ACC112 (cell line): ENCODE results near the gene C1orf105.
"Not testable (repeated sequence)": the region's sequence is repeated elsewhere in the genome, so short reads cannot be mapped to it uniquely, and the experiment has no call there.

Experiments used
- H2AFZ ChIP-seq: fragments of 200-600 bp; sonication (generic); one replicate; pipeline ENCODE4 v1.6.0; 2017; ENCODE audit warnings: antibody characterized with exemption, low read length; ENCODE audit not compliant: unreplicated experiment
- H3K27ac ChIP-seq: fragments of 200-600 bp; sonication (generic); 2 replicates; pipeline ENCODE4 v1.5.1; 2014; ENCODE audit warnings: low read depth, mild to moderate bottlenecking, antibody characterized with exemption, low read length, moderate library complexity
- H3K27me3 ChIP-seq: fragments of 200-600 bp; sonication (generic); 2 replicates; pipeline ENCODE4 v1.6.1; 2014; ENCODE audit warnings: mild to moderate bottlenecking, antibody characterized with exemption, low read length, moderate library complexity, mixed read lengths; ENCODE audit not compliant: insufficient read depth
- H3K36me3 ChIP-seq: fragments of 200-600 bp; sonication (generic); 2 replicates; pipeline ENCODE4 v1.6.1; 2016; ENCODE audit warnings: mild to moderate bottlenecking, antibody characterized with exemption, low read length, moderate library complexity, mixed read lengths; ENCODE audit not compliant: insufficient read depth
- H3K4me1 ChIP-seq: fragments of 200-600 bp; sonication (generic); one replicate; pipeline ENCODE4 v1.6.1; 2016; ENCODE audit warnings: low read length, mixed read lengths; ENCODE audit not compliant: insufficient read depth, unreplicated experiment, control insufficient read depth
- H3K4me3 ChIP-seq: fragments of 200-600 bp; sonication (generic); 2 replicates; pipeline ENCODE4 v1.5.1; 2014; ENCODE audit warnings: mild to moderate bottlenecking, low read depth, low read length
- H3K79me2 ChIP-seq: fragments of 200-600 bp; sonication (generic); one replicate; pipeline ENCODE4 v1.6.0; 2016; ENCODE audit warnings: low read length; ENCODE audit not compliant: control insufficient read depth, unreplicated experiment, insufficient read depth

The C1orf105 gene

GRCh38 chr1:172486805-172487454 is 66.4 kb downstream of the C1orf105 start:
- Histone ChIP-seq H2AFZ (no peak overlapping the region), H3K27me3 (peaks cover 95% of the 10 kb centered on the region), H3K36me3 (no peaks in the 10 kb centered on the region), H3K4me3 (no peak overlapping the region), H3K27ac (no peak overlapping the region), H3K79me2 (no peaks in the 10 kb centered on the region), H3K4me1 (no peaks in the 10 kb centered on the region)

DNA sequence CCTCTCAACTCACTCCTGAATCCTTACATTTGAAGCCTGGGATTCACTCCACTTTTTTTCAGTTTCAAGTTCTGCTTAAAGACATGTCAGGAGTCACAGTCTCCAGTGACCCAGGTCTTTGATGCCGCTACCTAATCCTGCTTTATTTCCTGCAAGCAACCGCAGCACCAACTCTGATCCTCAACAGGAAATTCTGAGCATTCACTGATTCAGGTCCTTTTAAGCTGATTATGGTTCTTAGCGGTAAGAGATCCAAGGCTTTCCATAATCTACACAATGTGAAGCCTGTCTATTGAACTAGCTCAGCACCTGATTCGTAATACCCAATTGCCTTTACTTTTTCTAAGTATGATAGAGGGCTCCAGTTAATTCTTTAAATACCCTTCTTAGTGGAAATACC is 67.1 kb downstream of the C1orf105 start:
- Histone ChIP-seq H3K4me1 (no peaks in the 10 kb centered on the region), H3K27me3 (peaks cover 93% of the 10 kb centered on the region), H3K36me3 (no peaks in the 10 kb centered on the region), H3K79me2 (no peaks in the 10 kb centered on the region), H3K27ac (no peak overlapping the region), H3K4me3 (no peak overlapping the region), H2AFZ (no peak overlapping the region)

GRCh38 chr1:172488393-172488792 is 67.9 kb downstream of the C1orf105 start:
- Histone ChIP-seq H3K36me3 (no peaks in the 10 kb centered on the region), H3K4me3 (no peak overlapping the region), H3K79me2 (no peaks in the 10 kb centered on the region), H3K27ac (no peak overlapping the region), H3K27me3 (peaks cover 85% of the 10 kb centered on the region), H3K4me1 (no peaks in the 10 kb centered on the region), H2AFZ (no peak overlapping the region)

- H3K79me2 ChIP-seq: no peaks in the 10 kb centered on the region
- no peak overlapping the region for H2AFZ ChIP-seq
- H3K27ac ChIP-seq: no peak overlapping the region
- H3K4me3 ChIP-seq: no peak overlapping the region
- no peaks in the 10 kb centered on the region for H3K36me3 ChIP-seq
- peaks cover 71% of the 10 kb centered on the region for H3K27me3 ChIP-seq
- no peaks in the 10 kb centered on the region for H3K4me1 ChIP-seq
Measured at GRCh38 chr1:172489847-172490246, 69.4 kb downstream of the C1orf105 start.

DNA sequence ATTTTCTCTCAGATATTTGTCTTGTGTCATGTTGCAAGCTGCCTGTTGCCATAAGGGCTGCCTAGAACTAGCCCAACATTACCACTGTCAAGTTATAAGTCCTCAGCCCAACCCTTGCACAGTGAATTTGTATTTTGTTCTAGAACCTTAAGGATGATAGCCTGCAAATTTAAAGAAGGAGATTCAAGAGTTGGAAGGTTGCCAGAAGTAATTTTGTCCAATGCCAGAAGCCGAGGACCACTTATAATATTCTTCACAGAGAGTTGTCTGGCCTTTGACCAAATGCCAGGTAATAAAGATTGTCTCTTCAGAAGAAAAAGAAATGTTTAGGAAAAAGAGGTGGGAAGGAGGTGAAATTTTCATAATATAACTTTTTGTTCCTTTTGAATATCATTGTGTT is 71.9 kb downstream of the C1orf105 start:
- Histone ChIP-seq H2AFZ (no peak overlapping the region), H3K79me2 (no peaks in the 10 kb centered on the region), H3K36me3 (no peaks in the 10 kb centered on the region), H3K4me3 (no peak overlapping the region), H3K4me1 (no peaks in the 10 kb centered on the region), H3K27ac (no peak overlapping the region), H3K27me3 (peaks cover 47% of the 10 kb centered on the region)

DNA sequence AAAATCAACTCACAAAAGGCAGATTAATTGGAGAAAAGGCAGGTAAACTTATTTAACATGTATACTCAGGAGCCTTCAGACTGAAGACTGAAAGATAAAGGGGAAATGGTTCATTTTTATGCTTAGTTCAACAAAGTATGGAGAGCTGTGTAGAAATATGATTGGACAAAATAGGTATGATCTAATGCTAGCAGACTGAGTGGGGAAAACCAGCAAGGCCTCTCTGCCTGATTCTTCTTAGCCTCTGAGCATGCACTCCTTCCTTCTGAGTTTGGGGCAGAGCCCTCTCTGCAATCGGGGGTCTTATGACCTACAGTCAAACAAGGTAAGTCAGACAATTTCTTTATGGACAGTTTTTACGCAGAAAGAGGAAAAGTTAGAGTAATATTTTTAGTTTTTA is 73.7 kb downstream of the C1orf105 start:
- Histone ChIP-seq H3K4me1 (no peaks in the 10 kb centered on the region), H3K79me2 (no peaks in the 10 kb centered on the region), H3K4me3 (no peak overlapping the region), H3K36me3 (no peaks in the 10 kb centered on the region), H3K27me3 (peaks cover 32% of the 10 kb centered on the region), H3K27ac (no peak overlapping the region), H2AFZ (no peak overlapping the region)

DNA sequence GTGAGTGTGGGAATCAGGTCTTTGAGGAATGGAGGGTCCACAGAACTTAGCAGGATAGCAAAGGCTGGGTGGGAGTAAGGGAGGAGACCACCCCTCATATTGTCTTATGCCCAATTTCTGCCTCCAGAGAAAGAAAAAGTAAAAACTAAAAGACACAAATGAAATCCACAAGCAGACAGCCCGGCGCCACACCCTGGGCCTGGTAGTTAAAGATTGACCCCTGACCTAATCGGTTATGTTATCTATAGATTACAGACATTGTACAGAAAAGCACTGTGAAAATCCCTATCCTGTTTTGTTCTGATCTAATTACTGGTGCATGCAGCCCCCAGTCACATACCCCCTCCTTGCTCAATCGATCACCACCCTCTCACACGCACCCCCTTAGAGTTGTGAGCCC is 75.6 kb downstream of the C1orf105 start:
- not testable (repeated sequence) for H3K27ac ChIP-seq

GRCh38 chr1:172496678-172497077 is 76.2 kb downstream of the C1orf105 start:
- no peak overlapping the region for H2AFZ ChIP-seq
- H3K27me3 ChIP-seq: peaks cover 6% of the 10 kb centered on the region
- H3K4me1 ChIP-seq: no peaks in the 10 kb centered on the region
- H3K79me2 ChIP-seq: no peaks in the 10 kb centered on the region
- H3K36me3 ChIP-seq: no peaks in the 10 kb centered on the region
- no peak overlapping the region for H3K27ac ChIP-seq
- H3K4me3 ChIP-seq: no peak overlapping the region

More for the DNA sequence above, 75.6 kb downstream of the C1orf105 start:
- H2AFZ ChIP-seq, H3K36me3 ChIP-seq, H3K4me1 ChIP-seq, H3K79me2 ChIP-seq, H3K4me3 ChIP-seq: not testable (repeated sequence)
- peaks cover 12% of the 10 kb centered on the region for H3K27me3 ChIP-seq

DNA sequence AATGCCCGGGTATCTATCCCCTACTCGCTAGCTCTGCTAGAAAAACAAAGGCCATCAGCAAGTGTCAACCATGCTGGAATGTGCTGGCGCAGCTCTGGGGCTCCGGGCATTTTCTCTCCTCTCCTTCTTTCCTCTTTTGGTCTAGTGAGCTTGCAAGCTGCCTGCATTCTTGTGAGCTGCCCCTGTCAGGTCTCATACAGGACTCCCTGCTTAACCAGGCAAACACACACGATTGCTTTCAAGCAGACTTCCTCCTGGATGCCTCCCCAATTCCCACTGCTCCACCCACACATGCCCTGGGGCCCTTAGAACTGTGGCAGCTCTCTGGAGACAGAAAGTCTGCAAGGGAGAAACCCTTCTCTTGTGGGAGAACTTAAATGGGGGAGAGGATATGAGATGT is 76.7 kb downstream of the C1orf105 start:
- no peaks in the 10 kb centered on the region for H3K4me1 ChIP-seq
- no peaks in the 10 kb centered on the region for H3K79me2 ChIP-seq
- no peak overlapping the region for H3K4me3 ChIP-seq
- peaks cover under 1% of the 10 kb centered on the region for H3K27me3 ChIP-seq
- no peak overlapping the region for H2AFZ ChIP-seq
- no peaks in the 10 kb centered on the region for H3K36me3 ChIP-seq
- H3K27ac ChIP-seq: no peak overlapping the region

DNA sequence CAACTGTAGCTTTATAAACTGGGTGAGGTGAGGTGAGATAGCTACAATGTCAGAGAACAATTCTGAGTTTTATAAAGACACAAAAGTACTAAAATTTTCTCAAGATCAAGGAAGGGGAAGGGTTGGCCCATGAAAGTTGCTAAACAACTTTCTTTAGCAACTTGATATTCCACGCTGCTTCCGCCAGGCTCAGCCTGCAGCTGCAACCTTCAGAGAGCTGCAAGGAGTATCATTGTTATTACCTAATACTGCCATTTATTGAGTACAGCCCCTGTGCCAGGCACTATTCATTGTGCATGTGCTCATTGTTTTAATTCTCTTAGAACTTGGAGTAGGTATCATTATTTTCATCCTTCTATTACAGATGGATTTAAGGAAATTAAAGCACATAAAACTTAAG is 78.4 kb downstream of the C1orf105 start:
- Histone ChIP-seq H3K4me1 (no peaks in the 10 kb centered on the region), H2AFZ (no peak overlapping the region), H3K27ac (no peak overlapping the region), H3K27me3 (peaks cover 11% of the 10 kb centered on the region), H3K4me3 (no peak overlapping the region), H3K36me3 (no peaks in the 10 kb centered on the region), H3K79me2 (no peaks in the 10 kb centered on the region)

DNA sequence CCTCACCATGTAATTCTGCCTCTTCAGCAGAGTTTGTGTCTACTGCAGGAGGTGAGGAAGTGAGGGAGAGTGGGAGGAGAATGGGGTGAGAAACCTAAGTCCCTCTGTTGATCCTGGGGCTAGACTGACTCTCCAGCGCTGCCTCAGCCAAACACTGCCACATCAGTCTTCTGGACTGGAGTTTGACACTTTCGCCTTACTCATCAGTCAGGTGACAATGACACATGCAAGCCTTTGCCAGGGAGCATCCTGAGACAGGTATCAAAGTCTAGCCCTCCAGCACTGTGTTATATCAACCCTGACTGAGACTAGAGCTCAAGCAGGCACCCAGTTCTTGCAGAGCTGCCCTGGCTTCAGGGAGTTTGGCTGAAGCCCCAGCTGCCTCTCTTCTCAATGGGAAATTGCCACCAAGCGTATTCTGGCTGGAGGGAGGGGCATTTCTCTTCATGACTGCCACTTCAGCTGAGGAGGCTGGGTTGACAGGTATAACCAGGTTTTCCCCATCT is 79.2 kb downstream of the C1orf105 start:
- H3K4me1 ChIP-seq: no peaks in the 10 kb centered on the region
- peaks cover 18% of the 10 kb centered on the region for H3K27me3 ChIP-seq
- H3K36me3 ChIP-seq: no peaks in the 10 kb centered on the region
- no peak overlapping the region for H3K27ac ChIP-seq
- H3K79me2 ChIP-seq: no peaks in the 10 kb centered on the region
- H3K4me3 ChIP-seq: no peak overlapping the region
- no peak overlapping the region for H2AFZ ChIP-seq
